GM12874 (cell line): ENCODE measurements around the gene MARK2.

ENCODE experiments used
- TF ChIP-seq, protein P1 (sequence below): IDR thresholded peaks from 2 replicates; pipeline ENCODE4 v1.5.1; 2011; ENCODE audit warnings: low read depth, mild to moderate bottlenecking, control low read depth, low read length, moderate library complexity; ENCODE audit not compliant: insufficient read depth

MARK2 gene

DNA sequence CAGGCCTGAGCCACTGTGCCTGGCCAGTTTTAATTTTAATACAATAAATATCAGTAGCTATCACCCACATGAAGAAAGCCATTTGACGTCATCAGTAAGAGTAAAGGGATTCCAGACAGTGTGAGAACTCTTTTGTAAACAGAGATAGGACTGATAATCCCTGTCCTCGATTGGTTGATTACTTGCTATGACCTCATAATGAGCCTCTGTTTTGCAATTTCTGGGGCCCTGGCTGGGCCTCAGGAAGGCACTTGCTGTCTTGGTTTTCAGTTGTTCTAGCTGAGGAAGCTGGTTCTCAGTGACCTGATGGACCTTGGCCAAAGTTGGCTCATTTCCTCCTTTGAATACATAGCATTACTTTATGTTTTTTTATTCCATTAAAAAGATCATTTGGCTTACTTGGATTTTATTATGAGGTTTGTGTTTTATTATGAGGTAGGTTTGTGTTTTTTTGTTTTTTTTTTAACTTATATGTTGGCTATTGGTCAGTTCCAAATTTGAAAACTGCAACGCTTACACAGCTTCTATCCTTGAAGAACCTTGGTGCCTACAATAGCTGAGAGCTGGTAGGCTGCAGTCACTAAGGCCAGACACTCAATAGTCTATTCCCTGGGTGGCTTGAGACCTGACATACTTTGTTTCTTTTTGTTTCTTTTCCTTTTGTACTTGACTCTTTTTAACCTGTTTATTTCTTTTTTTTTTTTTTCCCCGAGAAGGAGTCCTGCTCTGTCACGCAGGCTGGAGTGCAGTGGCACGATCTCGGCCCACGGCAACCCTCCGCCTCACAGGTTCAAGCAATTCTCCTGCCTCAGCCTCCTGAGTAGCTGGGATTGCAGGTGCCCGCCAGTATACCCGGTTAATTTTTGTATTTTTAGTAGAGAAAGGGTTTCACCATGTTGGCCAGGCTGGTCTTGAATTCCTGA is 20.0 kb downstream of the MARK2 start:
- TF ChIP-seq, protein P1, sequence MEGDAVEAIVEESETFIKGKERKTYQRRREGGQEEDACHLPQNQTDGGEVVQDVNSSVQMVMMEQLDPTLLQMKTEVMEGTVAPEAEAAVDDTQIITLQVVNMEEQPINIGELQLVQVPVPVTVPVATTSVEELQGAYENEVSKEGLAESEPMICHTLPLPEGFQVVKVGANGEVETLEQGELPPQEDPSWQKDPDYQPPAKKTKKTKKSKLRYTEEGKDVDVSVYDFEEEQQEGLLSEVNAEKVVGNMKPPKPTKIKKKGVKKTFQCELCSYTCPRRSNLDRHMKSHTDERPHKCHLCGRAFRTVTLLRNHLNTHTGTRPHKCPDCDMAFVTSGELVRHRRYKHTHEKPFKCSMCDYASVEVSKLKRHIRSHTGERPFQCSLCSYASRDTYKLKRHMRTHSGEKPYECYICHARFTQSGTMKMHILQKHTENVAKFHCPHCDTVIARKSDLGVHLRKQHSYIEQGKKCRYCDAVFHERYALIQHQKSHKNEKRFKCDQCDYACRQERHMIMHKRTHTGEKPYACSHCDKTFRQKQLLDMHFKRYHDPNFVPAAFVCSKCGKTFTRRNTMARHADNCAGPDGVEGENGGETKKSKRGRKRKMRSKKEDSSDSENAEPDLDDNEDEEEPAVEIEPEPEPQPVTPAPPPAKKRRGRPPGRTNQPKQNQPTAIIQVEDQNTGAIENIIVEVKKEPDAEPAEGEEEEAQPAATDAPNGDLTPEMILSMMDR: no peak

DNA sequence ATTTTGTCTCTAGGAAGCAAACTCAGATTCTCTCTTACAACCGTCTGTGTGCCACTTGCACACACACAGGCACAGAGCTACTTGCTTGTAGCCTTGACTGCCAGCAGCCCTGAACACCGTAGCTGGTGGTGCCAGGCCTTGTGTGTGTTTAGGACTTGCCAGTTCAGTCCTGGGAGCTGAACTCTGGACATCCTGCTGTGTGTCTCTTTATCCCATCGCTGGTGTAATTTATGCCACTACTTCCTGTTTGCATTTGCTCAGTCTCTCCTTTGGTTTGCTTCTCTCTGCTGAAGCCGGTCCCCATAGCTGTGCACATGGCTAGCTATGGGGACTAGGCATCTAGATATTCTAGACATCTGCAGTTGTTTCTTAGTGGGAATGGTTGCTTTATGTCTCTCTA is 24.0 kb downstream of the MARK2 start:
- TF ChIP-seq, protein P1: no peak

DNA sequence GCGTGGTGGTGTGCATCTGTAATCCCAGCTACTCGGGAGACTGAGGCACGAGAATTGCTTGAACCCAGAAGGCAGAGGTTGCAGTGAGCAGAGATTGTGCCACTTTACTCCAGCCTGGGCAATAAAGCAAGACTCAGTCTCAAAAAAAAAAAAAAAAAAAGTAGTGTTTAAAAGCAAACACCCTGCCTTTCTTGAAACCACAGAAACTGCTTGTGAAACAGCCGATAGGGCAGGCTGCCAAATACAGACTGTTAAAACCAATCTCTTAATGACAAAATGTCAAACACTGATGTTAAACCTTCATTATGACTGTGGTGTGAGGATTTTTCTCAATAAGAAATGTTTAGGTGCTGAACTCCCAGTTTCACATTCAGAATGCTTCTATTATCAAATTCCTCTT is 27.3 kb downstream of the MARK2 start:
- TF ChIP-seq, protein P1: no peak

DNA sequence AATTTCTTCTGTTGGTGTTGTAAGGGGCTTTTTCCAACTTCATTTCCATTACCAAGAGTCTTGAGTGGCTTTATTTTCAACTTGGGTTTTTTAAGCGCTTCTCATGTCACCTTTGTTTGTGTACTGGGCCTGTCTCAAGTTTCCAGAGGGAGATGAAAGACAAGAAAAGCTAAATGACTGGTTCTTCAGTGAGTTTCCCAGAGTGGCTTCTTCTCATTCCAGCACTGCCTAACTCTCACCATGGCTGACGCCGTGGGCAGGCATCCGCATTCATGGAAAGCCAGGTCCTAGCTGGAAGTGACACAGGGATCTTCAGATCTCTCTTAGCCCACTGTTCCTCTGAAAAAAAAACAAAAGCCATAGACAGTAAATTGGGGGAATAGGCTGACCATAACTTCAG is 28.6 kb downstream of the MARK2 start:
- TF ChIP-seq, protein P1: no peak

DNA sequence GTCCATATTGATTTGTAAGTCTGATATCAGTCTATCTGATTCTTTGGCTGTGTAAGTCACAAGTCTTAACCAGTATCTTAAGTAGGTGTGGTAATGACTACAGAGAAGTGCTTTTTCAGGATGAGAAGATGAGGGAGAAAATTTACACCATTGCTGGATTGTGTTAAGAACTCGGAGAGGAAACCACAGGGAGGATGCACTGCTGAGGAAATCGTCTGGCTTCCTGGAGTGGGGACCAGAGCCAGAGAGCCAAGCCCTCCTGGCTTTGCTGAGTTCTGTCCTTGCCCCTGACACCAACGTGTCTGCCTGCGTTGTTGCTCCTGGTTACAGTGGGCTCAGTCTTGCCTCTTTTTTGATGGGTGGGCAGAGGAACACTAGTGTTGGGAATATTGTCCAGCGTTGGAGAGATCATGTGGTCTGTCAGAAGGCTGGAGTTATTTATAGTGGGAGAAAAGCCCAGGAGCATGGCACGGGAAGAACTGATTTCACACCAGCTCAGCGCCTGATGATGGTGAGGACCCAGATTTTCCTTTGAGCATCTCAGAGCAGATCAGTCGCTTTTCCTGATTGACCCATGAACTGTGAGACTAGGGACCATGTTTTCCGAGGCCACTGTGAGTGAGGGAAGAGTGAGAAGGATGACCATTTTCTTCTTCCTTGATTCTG is 29.6 kb downstream of the MARK2 start:
- TF ChIP-seq, protein P1: no peak

DNA sequence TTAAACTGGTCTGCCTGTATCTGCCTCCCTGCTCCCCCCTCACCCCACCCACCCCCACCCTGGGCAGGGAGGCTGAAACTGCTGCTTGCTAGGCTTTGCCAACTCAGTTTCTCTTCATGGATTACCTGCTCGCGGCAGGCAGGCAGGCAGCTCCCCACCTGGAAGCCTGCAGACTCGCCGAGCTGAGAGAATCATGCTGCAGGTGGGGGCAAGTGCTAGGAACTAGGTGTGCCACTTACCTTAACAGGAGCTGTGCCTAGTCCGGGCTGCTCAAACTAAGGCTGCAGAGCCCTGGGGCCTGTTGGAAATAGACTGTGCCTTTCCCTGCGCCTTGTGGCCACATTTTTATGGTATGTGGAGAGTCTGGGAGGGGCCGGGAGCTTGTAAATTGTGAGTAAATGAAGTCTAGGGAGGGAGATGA is 30.3 kb downstream of the MARK2 start:
- TF ChIP-seq, protein P1: no peak

DNA sequence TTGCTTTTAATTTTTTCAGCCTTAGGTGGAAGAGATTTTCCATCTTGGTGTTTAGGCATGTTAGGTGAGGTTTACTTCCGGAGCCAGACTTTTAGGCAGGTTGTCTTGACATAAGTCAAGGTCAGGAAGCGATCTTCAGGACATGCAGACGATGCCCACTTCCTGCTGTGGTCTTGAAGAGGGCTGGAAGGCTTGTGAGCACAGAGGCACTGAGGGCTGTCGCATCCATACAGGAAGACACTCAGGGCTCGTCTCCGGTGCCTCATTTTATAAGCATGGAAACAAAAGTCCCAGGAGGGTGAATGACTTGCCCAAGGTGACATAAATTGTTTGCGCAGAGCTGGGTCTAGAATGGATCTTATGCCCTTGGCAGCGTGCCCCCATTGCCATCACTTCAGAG is 30.8 kb downstream of the MARK2 start:
- TF ChIP-seq, protein P1: no peak
